Right atrium auricular region (tissue), 2 donors: ENCODE data around the gene EVI5L. TPM values are rescaled to one million over a fixed set of nuclear protein-coding genes. Genes with fewer than 3 reads are reported as not detected.
"Not testable (repeated sequence)": the region's sequence is repeated elsewhere in the genome, so short reads cannot be mapped to it uniquely, and the experiment has no call there.

Source experiments
- DNase-seq: peaks from one replicate; pipeline ENCODE4 v3.0.0-alpha.2; 2019; ENCODE audit warnings: low spot score
- H3K27ac ChIP-seq, 2 donors: fragments of 200-600 bp; sonication (generic); 1 replicate in 1 of 2; 2 replicates in 1 of 2; pipeline ENCODE4 v1.5.1; 2016 to 2019
- H3K27me3 ChIP-seq, 2 donors: fragments of 200-600 bp; sonication (generic); one replicate each; pipeline versions ENCODE4 v1.5.1 to v1.6.0; 2017 to 2019
- H3K36me3 ChIP-seq: fragments of 200-600 bp; sonication (generic); one replicate; pipeline ENCODE4 v1.5.1; 2016
- H3K4me1 ChIP-seq, 2 donors: fragments of 200-600 bp; sonication (generic); one replicate each; pipeline versions ENCODE4 v1.5.1 to v1.6.0; 2017 to 2019
- H3K4me3 ChIP-seq, 2 donors: fragments of 200-600 bp; sonication (generic); 1 replicate in 1 of 2; 2 replicates in 1 of 2; pipeline ENCODE4 v1.5.1; 2017 to 2019; ENCODE audit warnings: mild to moderate bottlenecking in 1 of 2, moderate library complexity in 1 of 2
- H3K9me3 ChIP-seq, 2 donors: fragments of 200-600 bp; sonication (generic); one replicate each; pipeline ENCODE4 v1.5.1; 2019
- CTCF ChIP-seq, 2 donors: fragments of 200-600 bp; sonication (generic); IDR thresholded peaks; one replicate each; pipeline ENCODE4 v1.5.1; 2019; ENCODE audit warnings: antibody characterized with exemption in 2 of 2
- total RNA-seq, 2 donors: library from RNA; depleted of rRNA; stranded (reverse); fragments of >200 nt; gene quantifications; one replicate each; pipeline ENCODE4 v1.1.0, GENCODE V29; 2016

The EVI5L gene
- total RNA-seq, 2 donors from 2014 or later = 14.2 to 17.4 TPM

DNA sequence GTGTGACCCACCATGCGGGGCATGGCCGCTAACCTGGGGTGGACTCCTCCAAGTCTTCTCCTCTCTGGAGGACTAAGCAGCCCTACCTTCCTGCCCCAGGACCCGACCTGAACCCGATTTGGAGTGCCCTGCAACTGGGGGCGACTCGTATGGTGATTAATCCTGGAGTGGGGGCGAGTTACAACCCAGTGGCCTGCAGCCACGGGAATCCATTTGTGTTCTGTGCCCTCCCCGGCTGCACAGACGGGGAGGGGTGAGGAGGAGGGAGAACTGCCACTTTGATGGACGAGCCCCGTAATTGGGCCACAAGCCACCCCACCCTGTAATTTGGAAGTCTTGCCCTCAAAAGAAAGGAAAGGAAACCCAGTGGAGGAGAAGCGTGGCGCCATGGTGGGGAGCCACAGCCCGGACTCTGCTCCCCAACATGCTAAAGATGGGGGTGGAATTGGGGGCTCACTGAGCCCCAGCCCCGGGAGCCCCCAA is 26.1 kb downstream of the EVI5L start:
- no peak for TF ChIP-seq CTCF (IDR thresholded peaks at IDR 0.05)
- H3K4me3 ChIP-seq = no peak overlapping the region
- no peaks in the 10 kb centered on the region for H3K36me3 ChIP-seq
- H3K27me3 ChIP-seq = no peaks in the 10 kb centered on the region
- H3K27ac ChIP-seq = no peak overlapping the region
- H3K9me3 ChIP-seq = no peaks in the 10 kb centered on the region
- H3K4me1 ChIP-seq = peaks cover 0 to 5% of the 10 kb centered on the region in 2 donors
- no peak for DNase-seq

GRCh38 chr19:7856679-7857663 is 27.0 kb downstream of the EVI5L start:
- Histone ChIP-seq H3K36me3 (no peaks in the 10 kb centered on the region), H3K4me1 (peaks cover 0 to 13% of the 10 kb centered on the region in 2 donors), H3K27ac (no peak overlapping the region), H3K27me3 (no peaks in the 10 kb centered on the region), H3K4me3 (no peak overlapping the region), H3K9me3 (no peaks in the 10 kb centered on the region)
- DNase-seq = no peak
- TF ChIP-seq CTCF (IDR thresholded peaks at IDR 0.05) = no peak

GRCh38 chr19:7857727-7858108 is 27.7 kb downstream of the EVI5L start:
- H3K4me3 ChIP-seq = no peak overlapping the region
- H3K36me3 ChIP-seq = no peaks in the 10 kb centered on the region
- no peak for DNase-seq
- H3K27me3 ChIP-seq = no peaks in the 10 kb centered on the region
- TF ChIP-seq CTCF (IDR thresholded peaks at IDR 0.05) = no peak
- H3K9me3 ChIP-seq = no peaks in the 10 kb centered on the region
- H3K4me1 ChIP-seq = peaks cover 0 to 20% of the 10 kb centered on the region in 2 donors
- H3K27ac ChIP-seq = no peak overlapping the region

DNA sequence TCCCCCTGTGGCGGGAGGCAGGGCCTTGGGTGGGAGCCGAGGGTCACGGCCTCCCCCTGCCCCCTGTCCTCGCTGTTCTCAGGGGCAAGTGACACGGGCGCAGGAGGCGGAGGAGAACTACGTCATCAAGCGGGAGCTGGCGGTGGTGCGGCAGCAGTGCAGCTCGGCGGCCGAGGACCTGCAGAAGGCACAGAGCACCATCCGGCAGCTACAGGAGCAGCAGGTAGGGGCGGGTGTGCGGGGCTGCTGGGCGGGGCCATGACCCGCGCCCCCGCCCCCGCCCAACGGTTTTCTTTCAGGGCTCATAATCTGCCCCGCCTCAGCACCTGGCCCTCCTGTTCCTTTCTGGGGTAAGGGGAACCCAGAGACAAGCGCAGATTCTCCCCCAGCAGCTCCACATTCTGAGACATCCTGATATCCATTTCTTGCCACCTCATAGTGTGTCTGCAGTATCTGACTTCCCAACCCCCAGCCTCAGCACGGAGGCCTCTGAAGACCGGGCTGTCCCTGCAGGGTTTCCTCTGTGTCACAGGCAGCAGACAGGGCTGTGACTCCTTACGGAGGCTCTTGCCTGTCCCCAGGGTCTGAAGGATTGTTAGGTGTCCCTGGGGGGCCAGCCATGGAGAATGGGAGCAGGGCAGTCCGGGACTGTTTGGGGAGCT is 28.2 kb downstream of the EVI5L start:
- no peak for TF ChIP-seq CTCF (IDR thresholded peaks at IDR 0.05)
- Histone ChIP-seq H3K27me3 (no peaks in the 10 kb centered on the region), H3K36me3 (no peaks in the 10 kb centered on the region), H3K9me3 (no peaks in the 10 kb centered on the region), H3K4me3 (no peak overlapping the region), H3K27ac (no peak overlapping the region), H3K4me1 (peaks cover 0 to 21% of the 10 kb centered on the region in 2 donors)
- no peak for DNase-seq

DNA sequence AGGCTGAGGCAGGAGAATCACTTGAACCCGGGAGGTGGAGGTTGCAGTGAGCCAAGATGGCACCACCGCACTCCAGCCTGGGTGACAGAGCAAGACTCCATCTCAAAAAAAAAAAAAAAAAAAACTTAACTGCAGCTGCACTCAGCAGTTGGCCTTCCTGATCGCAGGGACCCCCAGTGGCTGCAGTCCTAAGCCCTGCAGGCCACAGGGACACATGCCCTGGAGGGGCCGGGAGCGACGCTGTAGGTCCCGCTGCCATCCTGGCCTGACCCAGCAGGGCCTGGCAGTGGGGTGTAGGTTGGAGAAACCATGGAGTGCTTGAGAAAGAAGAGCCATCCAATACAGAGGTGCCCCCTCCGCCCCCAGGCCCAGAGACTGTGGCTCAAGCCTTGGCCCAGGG is 29.1 kb downstream of the EVI5L start:
- not testable (repeated sequence) for H3K27me3 ChIP-seq, DNase-seq, H3K9me3 ChIP-seq, H3K36me3 ChIP-seq, H3K4me3 ChIP-seq, H3K27ac ChIP-seq
- H3K4me1 ChIP-seq = peaks cover 0 to 21% of the 10 kb centered on the region in 2 donors
